Left colon (tissue), 2 donors: ENCODE measurements around the gene UGGT2. TPM values are rescaled to one million over a fixed set of nuclear protein-coding genes. Genes with fewer than 3 reads are reported as not detected.
A peak's percentile ranks its signal among the peaks of the same experiment; 100 is the strongest.
"Not testable (repeated sequence)": the region's sequence is repeated elsewhere in the genome, so short reads cannot be mapped to it uniquely, and the experiment has no call there.

Source experiments
- ATAC-seq: fragments of 200-7000 bp; cut with Tn5 transposase; one replicate; pipeline ENCODE4 v1.9.1; 2020; ENCODE audit warnings: mild to moderate bottlenecking, moderate library complexity
- DNase-seq, 2 donors: peaks; one replicate each; pipeline ENCODE4 v3.0.0-alpha.2; 2020
- intact Hi-C, 2 donors: fragments of 100-400 bp; cut with DNase I in 1 of 2; cut with micrococcal nuclease in 1 of 2; formaldehyde crosslinking; loops; one replicate each; pipeline versions ENCODE4 v1.11.2 to v1.14.0; 2022; cut with DNase I, micrococcal nuclease
- total RNA-seq, 2 donors: library from RNA; stranded (reverse); fragmentation: NEBNext Ultra II Directional; extraction: Animal tissue kit (Norgen Biotek cat#: 25700); gene quantifications; one replicate each; pipeline ENCODE4 v1.2.1, GENCODE V29; 2021
- donor health status: DM: no; HTN: no; CAD: no.
- donor health status: DM: yes; HTN: yes; CAD: no.

UGGT2 gene
- total RNA-seq, 2 donors from 2014 or later = 17.2 to 19.2 TPM

DNA sequence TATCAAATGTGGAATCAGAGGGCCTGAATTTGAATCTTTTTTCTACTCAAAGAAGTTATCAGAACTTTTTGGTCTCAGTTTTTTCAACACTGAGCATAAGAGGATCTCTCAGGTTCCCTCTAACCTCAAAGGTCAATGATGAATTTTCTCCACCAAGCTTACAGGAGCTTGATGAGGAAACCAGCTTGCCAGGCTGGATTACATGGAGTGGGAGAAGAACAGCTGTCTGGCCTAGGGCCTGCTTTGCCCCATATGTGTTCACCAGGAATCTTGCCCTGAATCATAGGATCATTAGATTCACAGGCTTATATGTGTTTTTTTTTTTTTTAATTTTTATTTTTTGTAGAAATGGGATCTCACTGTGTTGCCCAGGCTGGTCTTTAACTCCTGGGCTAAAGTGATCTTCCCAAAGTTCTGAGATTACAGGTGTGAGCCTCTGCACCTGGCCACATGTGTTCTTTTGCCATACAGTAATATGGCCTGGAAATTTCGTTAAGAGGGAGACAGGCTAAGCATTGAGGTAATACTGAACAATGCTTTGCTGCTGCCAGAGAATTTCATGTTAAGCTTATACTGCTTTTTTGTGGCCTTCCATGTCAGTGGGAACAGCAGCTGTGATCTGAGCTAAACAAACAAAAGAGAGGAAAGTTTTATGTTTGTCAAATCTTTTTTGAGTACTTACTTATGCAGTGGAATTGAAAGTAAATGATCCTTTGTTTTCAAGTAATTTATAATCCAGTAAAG lies 265.7 kb downstream of the UGGT2 start:
- intact Hi-C loops = no loop called here
- ATAC-seq (peak; percentile 55), DNase-seq (no peak)

DNA sequence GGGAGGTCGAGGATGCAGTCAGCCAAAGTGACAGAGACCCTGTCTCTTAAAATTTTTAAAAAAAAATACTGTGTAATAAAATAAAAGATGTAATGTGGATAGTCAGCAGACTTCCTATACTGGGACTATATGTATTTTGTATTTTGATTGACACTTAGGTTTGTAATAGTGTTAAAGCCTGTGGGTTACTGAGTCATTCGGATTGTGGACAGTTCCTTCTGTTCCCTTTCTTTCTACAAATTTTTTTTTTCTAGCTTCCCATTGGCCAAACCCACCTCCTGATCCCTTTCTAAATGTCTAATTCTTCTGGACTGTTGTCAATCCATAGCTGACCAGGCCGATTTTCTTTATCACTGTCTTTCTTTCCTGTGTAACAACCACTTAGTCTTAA lies 268.3 kb downstream of the UGGT2 start:
- no peak for ATAC-seq
- DNase-seq = no peak
- intact Hi-C loops = no loop called here

DNA sequence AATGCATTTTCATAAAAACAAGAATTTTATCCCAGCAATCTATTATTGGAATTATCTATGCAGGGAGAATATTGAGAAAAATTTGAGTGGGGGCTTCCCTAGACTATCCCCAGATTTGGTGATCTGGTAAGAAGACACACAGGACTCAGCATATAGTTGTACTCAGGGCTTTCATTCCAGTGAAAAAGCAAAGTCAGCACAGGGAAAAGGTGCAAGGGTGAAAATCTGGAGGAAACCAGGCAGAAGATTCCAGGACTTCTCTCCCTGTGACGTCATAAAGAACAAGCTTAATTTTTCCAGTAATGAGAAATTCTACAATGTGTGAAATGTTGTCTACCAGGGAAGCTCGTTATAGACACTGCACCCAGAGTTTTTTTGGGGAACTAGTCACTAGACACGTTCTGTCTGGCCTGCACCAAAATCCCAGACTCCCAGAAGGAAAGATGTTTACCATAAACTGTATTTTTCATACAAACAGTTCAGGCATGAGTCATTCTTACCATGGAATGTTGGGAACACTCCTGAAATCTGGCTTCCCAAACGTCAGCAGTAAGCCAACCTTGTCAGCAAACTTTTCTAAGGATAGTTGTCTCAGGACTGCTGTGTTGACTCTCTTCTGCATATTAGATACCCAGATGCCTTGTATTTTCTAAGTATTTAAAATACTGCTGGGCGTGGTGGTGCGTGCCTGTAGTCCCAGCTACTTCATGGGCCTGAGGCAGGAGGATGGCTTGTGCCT lies 268.9 kb downstream of the UGGT2 start:
- intact Hi-C loops = no loop called here
- DNase-seq (no peak), ATAC-seq (no peak)

DNA sequence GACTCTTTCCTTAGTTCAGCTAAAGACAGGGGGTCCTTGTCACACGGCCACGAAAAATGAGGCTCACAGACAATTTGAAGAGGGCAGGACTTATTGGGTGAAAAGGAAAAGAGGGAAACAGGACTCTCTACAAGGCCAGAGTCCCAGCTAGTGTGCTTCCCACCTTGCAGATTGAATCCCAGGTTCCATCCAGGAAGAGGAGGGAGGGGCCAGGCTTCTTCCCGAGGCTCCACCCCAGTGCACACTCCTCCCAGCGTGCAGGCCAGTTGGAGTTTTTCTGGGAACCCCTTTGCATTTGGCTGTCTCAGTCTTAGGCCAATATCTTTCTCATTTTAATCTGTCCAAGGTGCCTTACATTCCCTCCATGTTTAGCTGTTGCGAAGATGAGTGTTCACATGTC lies 269.5 kb downstream of the UGGT2 start:
- intact Hi-C loops = no loop called here
- ATAC-seq = no peak
- no peak for DNase-seq

DNA sequence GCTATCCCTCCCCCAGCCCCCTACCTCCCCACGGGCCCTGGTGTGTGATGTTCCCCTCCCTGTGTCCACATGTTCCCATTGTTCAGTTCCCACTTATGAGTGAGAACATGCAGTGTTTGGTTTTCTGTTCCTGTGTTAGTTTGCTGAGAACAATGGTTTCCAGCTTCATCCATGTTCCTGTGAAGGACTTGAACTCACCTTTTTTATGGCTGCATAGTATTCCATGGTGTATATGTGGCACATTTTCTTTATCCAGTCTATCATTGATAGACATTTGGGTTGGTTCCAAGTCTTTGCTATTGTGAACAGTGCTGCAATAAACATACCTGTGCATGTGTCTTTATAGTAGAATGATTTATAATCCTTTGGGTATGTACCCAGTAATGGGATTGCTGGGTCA lies 271.3 kb downstream of the UGGT2 start:
- ATAC-seq, intact Hi-C loops: not testable (repeated sequence)

DNA sequence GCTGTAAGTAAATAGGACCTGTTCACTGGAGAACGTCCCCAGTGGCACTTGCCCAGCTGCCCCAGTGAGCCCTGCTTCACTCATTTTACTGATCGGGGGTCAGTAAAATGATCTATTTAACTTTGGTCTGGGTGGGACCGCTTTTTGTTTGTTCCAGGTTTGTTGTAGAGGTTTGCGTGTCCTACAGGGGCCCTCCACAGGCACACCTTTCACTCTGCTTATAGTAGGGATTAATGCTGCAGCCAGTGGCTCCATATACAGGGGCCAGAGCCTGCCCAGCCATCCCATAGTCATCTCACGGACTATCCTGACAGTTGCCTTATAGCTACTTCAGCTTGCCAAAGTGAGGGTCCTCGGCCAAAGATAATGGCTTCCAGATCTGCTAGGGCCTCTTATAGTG lies 272.2 kb downstream of the UGGT2 start:
- intact Hi-C loops = no loop called here
- no peak for ATAC-seq

More for the DNA sequence above, 271.3 kb downstream of the UGGT2 start:
- not testable (repeated sequence) for DNase-seq

DNA sequence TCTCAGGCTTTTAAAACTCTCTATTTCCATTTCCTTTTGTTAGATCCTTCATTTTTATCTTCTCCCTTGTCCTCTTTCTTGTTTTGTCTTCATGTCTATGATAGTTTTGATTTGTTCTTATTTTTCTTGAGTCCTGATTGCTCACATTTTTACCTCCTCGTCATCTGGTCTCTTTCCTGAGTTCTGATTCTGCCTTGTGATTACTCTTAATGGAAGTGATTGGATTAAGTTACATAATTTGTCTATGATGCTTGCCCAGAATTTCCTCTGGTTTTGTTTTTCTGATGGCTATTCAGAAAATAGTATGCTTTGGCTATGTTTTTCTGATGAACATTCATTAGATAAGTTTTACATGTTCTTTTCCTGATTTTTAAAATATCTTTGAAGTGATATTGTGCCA lies 273.7 kb downstream of the UGGT2 start:
- DNase-seq (no peak), ATAC-seq (no peak)
- intact Hi-C loops = no loop called here

More for the DNA sequence above, 272.2 kb downstream of the UGGT2 start:
- DNase-seq = no peak

DNA sequence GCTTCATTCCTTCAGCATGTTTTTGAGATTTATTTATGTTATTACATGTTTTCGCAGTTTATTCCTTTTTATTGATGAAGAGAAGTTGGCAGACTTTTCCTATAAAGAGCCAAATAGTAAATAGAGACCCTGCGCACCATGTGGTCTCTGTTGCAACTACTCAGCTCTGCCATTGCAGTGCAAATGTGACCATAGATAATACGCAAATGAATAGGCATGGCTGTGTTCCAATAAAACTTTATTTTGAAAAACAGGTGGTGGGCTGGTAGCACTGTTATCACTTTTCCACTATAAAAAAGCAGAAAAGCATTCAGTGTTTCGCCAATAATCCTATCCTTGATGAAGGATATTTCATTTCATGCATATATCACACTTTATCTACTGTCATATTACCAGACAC lies 281.3 kb downstream of the UGGT2 start:
- no peak for DNase-seq
- ATAC-seq = no peak
- intact Hi-C loops = no loop called here

DNA sequence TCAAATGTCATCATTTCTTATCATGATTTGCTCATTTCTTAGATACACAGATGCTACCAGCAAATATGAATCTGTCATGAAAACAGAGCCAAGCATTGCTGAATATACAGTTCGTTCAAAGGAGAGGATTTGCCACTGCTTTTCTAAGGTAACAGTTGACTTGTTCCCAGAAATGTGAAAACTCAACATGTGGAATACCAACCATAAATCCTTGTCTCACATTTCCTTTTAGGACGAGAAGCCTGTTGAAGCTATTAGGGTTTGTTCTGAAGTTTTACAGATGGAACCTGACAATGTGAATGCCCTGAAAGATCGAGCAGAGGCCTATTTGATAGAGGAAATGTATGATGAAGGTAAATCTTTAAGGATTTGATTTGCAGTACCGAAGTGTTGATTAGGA lies 289.6 kb downstream of the UGGT2 start:
- ATAC-seq = no peak
- DNase-seq = no peak
- intact Hi-C loops = no loop called here

DNA sequence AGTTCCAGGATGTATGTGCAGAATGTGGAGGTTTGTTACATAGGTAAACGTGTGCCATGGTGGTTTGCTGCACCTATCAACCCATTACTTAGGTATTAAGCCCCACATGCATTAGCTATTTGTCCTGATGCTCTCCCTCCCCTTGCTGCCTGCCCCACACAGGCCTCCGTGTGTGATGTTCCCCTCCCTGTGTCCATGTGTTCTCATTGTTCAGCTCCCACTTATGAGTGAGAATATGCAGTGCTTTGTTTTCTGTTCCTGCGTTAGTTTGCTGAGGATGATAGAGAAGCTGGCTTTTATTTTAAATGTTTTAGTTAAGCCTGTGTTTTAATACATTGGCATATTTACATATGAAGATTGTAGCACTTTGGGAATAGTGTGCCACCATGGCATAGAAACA lies 290.6 kb downstream of the UGGT2 start:
- intact Hi-C loops, DNase-seq, ATAC-seq: not testable (repeated sequence)

DNA sequence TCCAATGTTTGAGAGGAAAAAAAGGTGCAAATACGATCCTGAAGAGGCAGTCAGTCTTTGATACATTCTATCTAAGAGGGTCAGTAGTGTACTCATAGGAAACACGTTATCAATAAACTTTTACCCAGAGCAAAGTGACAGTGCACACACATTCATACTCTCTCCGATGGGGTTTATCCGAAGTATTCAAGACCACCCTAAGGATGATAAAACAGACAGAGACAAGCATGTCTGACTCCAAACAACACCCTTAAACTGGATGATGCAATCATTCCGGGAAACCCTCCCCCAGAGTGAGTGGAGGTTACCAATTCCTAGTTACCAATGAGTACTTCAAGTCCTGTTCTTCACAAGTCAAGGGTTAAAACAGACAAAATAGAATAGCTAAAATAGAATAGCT lies 297.1 kb downstream of the UGGT2 start:
- intact Hi-C loops = no loop called here
- ATAC-seq (no peak), DNase-seq (no peak)

DNA sequence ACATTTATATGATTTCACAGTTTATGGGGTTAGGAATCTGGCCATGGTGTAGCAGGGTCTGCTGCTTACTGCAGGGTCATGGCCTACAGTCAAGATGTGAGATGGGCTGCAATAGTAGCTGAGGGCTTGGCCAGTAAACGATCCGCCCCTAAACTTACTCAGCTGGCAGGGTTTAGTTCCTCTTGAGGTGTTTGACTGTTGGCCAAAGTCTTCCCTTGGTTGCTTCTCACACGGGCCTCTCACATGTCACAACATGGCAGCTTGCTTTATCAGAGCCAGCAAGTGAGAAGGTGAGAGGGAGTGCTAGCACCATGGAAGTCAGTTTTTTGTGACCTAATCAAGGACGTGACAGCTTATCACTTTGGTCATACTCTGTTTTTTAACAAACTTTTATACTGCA lies 299.1 kb downstream of the UGGT2 start:
- intact Hi-C loops = no loop called here
- DNase-seq (no peak), ATAC-seq (no peak)

DNA sequence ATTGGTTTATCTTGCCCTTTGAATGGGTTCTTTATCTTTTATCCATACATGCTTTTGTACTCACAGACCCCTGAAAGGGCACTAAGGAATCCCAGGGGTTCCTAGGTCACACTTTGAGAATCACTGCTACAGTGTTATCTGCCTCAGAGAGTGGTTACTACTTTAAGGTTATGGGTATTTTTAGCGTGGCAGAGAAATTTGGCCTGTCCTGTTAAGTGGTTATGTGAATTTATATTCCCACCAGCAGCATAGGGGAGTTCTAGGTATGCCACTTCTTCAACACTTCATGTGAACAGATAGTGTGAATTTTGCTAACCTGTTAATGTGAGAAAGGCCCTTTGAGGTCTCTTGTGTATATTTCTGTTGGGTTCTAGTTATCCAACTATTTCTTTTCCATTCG lies 300.5 kb downstream of the UGGT2 start:
- ATAC-seq (no peak), DNase-seq (no peak)
- intact Hi-C loops = no loop called here

Other genes starting within 250 kb of the UGGT2 start
- gene HS6ST3, start 36.7 kb upstream of the UGGT2 start, total RNA-seq = under 1 TPM in 1 of 2 donors, not detected in 1; 0.08 TPM